GM10248 (cell line): ENCODE results near the gene VEPH1.

Experiments
- CTCF ChIA-PET: fragments of 300-600 bp; sonication (Branson Sonifier 250); formaldehyde crosslinking; extraction: SDS; loops from one replicate; lab custom pipeline; 2021; ENCODE audit warnings: antibody characterized with exemption; lab: Yijun Ruan, JAX
- POLR2A ChIA-PET: fragments of 350-650 bp; sonication (Branson Sonifier 250); formaldehyde crosslinking; extraction: SDS; loops from one replicate; lab custom pipeline; 2020; ENCODE audit warnings: antibody characterized with exemption; lab: Yijun Ruan, JAX
- DNase-seq: peaks from one replicate; pipeline ENCODE4 v3.0.0; 2012; ENCODE audit errors: extremely low spot score
- CTCF ChIP-seq: IDR thresholded peaks from 2 replicates; pipeline ENCODE4 v1.5.1; 2012; ENCODE audit warnings: mild to moderate bottlenecking, low read depth; ENCODE audit errors: extremely low read depth, missing control alignments, control extremely low read depth

The VEPH1 gene

GRCh38 chr3:157418104-157418503 is 85.1 kb downstream of the VEPH1 start:
- no peak for TF ChIP-seq CTCF
- DNase-seq = no peak
- POLR2A ChIA-PET = no interaction called here
- CTCF ChIA-PET = interaction anchor here (1.1 kb wide), 1 partner anchor 17 kb away, joined by 3 read pairs; no protein-coding TSS in a partner anchor

GRCh38 chr3:157417247-157417646 is 86.0 kb downstream of the VEPH1 start:
- no peak for TF ChIP-seq CTCF
- CTCF ChIA-PET = interaction anchor here (1.1 kb wide), 1 partner anchor 18 kb away, joined by 3 read pairs; no protein-coding TSS in a partner anchor
- POLR2A ChIA-PET = no interaction called here
- DNase-seq = no peak

- DNase-seq = no peak
- TF ChIP-seq CTCF = no peak
- ChIA-PET POLR2A (no interaction called here), CTCF (interaction anchor here (0.7 to 1.0 kb wide), 3 partner anchors 14 to 36 kb away, joined by 3 read pairs; no protein-coding TSS in a partner anchor)
These were observed 86.7 kb downstream of the VEPH1 start for GRCh38 chr3:157416347-157417087.

GRCh38 chr3:157414861-157415260 is 88.4 kb downstream of the VEPH1 start:
- TF ChIP-seq CTCF = no peak

GRCh38 chr3:157412323-157412855 is 90.8 kb downstream of the VEPH1 start:
- ChIA-PET CTCF (interaction anchor here (1.5 kb wide), 1 partner anchor 22 kb away, joined by 3 read pairs; no protein-coding TSS in a partner anchor), POLR2A (no interaction called here)
- DNase-seq = no peak
- no peak for TF ChIP-seq CTCF

More at GRCh38 chr3:157414861-157415260, 88.4 kb downstream of the VEPH1 start:
- ChIA-PET CTCF (interaction anchor here (1.5 kb wide), 1 partner anchor 21 kb away, joined by 4 read pairs; no protein-coding TSS in a partner anchor), POLR2A (no interaction called here)
- DNase-seq = no peak

GRCh38 chr3:157410945-157411344 is 92.3 kb downstream of the VEPH1 start:
- no peak for DNase-seq
- CTCF ChIA-PET = interaction anchor here (1.3 kb wide), 1 partner anchor 10 kb away, joined by 3 read pairs; no protein-coding TSS in a partner anchor
- POLR2A ChIA-PET = no interaction called here
- no peak for TF ChIP-seq CTCF
